Stimulated activated CD4-positive, alpha-beta T cell treated with anti-CD3 and anti-CD28 coated beads, Interleukin-4, amount 100 ng/mL, for 4 hours (primary cell): Measurements from ENCODE around the gene CAST.

Experiments used
- DNase-seq, 2 experiments: peaks; one replicate each; pipeline ENCODE4 v3.0.0-alpha.2; 2020

Gene CAST

DNA sequence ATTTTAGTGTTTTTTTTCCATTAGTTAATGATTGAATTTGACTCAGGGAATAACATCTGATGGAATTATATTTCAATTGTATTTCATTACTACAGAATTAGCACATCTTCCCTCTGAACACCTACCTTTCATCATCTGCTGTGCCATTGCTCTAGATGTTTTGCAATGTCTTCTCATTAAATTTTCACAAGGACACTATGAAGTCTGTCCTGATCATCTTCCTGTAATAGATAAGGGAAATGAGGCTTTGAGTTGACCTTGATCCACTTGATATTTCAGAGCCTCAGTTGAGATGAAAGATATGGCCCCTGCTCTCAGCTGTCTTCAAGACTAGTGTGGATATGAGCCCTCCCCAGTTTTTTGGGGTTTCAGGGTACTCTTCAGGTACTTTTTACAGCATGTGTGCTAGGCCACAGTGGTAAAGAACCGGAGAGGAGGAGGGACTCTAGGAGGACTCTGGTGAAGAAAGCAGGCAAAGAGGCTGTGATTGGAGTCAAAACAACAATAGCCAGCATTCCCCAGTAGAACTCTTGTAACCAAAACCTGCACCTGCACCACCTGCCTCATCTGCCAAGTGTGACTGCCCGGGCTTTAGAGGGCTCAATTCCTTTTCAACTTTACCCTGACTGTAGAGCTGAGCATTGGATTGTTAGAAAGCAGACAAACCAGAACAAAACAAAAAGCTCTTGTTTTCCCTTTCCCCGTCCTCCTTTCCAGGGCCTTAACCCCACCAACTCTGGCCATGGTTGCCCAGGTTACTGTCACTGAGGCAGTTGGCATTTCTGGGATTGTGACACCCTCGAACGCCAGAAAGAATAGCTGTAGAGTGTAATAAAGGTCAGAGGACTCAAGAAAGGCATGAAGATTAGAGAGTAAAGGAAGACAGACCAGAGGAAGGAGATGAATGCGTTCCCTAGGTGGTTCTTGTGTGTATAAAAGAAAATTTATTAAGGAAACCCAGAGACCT lies 89.3 kb downstream of the CAST start:
- DNase-seq, result no peak

DNA sequence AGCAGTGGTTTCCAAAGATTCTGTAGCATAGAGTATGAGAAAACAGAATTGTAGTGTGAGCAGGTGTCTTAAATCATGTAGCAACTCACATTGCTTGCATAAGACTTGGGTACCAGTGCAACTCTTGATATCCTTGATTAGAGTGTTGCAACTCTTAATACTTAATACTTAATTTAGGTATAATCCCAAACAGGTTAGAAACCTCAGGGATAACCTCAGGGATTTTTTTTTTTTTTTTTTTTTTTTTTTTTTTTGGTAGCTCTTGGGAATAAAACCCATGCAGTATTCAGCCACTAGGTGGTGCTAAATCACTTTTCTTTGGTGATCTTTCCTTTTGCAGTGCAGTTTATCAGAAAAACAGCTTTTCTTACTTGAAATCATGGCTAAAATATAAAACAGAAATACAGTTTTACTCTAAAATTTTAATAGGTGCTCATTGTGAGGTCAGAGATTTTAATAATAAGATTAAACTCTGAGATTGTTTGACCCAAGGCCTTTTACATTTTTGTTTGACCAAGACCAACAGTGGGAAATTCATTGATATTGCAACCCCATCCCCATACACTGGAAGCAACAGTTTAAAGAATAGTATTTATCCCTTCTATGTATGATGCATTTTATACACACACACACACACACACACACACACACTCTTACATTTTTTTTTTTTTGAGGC lies 90.3 kb downstream of the CAST start:
- DNase-seq, result no peak

DNA sequence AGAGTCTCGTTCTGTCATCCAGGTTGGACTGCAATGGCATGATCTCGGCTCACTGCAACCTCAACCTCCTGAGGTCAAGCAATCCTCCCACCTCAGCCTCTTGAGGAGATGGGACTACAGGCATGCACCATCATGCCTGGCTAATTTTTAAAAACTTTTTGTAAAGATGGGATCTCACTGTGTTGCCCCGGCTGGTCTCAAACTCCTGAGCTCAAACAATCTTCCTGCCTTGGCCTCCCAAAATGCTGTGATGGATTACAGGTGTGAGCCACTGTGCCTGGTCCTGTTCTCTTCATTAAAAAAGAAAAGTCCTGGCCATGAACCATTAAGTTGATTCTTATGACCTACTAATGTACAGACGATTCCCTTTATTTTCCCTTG lies 90.8 kb downstream of the CAST start:
- no peak for DNase-seq

DNA sequence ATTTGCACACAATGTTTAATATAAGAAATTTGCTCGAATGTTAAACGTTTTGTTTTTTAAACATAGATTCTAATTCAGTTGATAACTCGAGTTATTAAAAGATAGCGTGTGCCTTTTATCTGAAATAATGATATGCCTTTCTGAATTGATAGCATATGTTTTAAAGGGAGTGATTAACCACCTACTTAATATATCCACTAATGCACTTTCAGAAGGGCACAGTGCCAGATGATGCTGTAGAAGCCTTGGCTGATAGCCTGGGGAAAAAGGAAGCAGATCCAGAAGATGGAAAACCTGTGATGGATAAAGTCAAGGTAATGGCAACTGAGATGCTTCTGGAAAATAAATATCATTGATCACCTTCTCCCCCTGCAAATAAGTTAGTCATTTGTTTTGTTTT lies 91.7 kb downstream of the CAST start:
- DNase-seq, result no peak

DNA sequence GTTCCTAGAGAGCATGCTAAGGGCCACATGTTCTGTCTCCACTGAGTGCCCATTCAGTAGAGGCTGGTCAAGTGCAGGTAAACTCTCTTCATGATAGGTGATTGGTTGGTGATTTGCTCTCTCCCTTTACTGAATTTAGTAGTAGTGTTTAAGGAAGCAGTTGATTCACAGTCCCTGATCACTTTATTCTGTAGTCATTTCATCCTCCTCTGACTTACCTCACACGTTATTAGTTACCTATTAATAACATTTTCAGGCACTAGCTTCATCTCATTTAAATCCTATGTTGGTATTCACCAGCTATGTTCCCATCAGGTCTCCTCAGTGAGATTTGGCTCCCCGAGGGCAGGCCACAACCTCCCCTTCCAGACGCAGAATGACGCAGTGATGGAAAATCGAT lies 93.7 kb downstream of the CAST start:
- DNase-seq, result no peak

DNA sequence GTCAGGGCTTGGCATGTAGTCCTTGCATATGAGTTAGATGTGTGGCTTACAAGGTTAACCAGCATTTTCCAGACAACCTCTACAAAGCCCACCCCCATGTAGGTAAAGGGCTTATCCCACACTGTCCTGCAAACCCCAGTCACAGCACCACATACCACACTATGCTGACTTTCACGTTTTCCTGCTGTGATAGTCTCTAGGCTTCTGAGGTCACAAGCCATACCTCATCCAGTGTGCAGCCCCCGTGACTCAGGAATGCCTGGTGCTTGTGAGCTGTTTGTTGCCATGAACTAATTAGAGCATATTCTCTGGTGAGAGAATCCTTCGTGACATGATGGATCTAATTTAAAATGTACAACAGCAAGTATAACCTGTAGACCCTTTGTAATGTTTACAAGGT lies 94.8 kb downstream of the CAST start:
- DNase-seq, result no peak

DNA sequence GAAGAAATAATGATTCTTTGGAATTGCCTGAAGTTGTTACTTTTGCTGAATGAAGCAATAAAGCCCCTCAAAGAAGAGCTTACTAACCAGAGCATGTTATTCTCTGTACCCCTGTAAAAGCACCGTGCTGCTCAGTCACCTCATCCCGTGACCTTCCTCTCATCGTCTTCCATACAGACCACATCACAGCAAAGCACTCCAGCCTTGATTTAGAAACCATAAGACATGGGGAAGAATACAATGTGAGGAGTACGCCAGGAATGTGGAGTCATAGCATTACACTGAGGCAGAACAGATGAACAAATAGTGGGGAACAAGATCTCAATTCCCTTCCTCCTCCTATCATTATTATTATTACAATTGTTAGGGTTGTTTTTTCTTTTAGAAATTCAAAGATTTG lies 96.4 kb downstream of the CAST start:
- DNase-seq, result no peak

DNA sequence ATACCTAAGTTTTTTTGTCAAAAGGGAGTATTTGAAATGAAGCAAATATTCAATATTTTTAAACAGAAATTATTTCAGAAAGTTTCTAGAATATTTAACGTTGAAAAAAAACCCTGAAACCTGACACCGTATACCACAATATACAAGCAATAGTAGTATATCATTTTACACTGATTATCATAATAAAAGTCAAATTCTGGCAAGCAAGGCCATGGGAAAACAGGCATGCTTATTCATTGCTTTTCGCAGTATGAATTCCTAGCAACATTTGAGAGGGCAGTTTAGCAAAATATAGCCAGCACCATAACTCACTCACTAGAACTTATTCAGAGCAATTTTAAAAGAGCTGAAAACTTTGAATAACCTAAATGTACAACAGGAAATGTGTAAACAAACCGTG lies 99.4 kb downstream of the CAST start:
- DNase-seq, result no peak

DNA sequence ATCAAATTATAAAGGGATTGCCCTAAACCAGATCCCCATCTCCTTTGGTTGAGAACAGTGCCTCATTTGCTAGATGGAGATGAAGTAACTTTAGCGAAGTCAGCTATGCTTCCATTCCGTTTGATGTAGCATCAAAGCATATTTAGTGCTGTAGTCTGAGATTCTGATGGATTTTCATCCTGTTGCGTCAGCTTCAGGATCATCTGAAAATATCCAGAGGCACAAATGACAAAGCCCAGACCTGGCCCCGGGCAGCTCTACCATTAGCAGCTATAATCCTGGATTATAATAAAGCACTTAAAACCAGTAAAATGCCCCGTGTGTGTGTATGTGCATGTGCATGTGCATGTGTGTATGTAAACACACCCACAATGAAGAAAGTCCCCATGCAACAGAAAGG lies 100.8 kb downstream of the CAST start:
- no peak for DNase-seq

DNA sequence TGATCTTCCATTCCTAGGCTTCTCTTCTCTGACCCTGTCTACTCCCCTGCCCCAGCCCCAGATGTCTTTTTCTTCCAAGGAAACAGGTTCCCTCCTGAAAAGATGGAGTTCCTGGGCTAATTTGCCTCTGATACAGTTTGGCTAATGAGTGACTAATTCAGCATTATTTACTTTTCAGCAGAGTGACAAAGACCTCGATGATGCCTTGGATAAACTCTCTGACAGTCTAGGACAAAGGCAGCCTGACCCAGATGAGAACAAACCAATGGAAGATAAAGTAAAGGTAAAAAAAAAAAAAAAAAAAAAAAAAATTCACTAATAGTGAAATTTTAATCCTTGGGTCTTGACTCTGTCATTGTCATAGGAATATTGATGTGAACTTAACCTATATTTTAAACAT lies 102.9 kb downstream of the CAST start:
- no peak for DNase-seq

DNA sequence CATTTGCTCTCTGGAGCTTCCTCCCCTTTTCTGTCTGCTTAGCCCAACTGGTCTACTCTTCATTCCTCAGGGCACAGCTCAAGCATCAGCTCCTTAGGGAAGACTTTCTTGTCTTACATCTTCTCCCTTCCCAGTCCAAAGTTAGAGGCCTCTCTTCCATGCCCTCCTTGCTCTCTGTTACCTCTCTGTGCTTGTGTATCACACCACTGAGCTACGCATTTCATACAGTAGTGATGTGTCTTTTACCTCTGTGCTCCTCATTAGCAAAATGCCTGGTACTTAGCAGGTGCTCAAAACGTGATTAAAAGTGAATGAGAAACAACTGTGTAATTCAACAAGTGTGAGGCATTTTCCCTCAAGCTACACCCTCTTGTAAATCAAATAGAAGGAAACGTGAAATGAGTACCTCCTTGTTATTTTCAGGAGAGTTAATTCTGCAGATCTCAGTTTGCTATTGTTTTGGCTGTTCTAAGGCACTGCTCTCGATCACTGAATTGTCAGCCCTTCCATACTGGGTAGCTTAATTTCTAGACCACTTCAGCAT lies 106.6 kb downstream of the CAST start:
- no peak for DNase-seq

DNA sequence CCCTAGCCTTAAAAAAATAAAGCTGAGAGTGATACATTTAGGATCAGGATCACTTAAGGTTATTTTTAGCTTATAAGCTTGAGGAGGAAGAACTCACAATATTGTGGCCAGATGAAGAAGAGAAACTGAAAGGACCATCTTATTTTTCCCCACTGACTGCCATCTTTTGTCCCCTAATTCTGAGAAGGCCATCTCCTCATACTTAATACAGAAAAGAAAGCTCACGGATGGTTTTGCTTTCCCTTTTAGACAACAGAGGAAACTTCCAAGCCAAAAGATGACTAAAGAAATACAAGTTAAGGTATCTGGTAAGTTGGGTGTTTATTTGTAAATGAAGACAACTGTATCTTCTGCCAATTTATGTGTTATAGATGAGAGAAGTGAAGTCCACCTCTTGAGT lies 109.2 kb downstream of the CAST start:
- DNase-seq, result no peak

DNA sequence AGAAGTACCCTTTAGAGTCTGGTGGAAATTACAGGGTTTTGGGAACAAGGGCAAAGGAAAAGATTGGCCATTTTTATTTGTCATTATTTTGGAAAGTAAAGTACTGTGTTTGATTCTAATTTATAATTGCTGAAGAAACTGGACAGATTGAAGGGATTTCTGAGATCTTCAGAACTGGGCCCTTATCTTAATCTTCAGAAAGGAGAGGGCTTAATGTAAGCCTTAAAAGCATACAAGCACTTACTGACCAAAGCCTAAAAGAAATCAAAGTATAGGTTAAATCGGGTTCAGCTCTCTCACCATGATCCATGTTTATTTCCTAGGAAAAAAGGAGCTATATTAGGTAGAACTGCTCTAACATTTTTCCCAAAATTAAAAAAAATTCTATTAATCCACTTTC lies 109.9 kb downstream of the CAST start:
- no peak for DNase-seq

DNA sequence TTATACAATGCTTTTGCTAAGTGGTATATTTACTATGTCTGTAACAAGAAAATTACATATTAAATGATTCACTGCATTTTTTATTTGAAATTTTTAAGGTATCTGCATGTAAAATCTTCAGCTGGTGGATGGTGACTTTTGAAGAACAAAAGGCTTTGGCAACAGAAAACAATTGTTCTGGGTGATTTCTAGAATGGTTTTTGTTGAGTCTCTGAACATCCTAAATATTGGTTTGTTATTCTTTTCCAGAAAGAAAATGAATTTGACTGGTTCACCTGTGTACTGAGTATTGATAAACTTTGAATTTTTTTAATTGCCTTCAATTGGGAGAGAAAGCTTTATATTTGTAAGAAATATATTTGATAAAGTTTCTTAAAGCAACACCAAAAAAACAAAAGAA lies 110.4 kb downstream of the CAST start:
- no peak for DNase-seq

DNA sequence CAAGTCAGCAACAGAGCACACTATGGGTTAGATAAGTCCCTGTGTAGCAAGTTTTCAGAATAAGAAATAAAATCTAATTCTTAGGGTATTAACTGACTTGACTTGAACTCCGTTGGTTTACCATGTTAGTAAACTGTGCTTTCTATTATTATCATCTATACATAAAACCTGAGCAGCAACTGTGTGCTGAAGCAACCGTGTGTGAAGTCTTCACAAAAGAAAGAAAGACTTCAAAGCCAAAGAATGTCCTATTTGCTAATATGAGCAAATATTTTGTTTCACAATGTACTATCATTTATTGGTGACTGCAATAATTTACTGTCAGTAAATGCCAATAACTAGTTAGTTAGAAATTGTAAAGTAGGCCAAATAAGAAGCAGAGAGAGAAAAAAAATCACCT lies 112.9 kb downstream of the CAST start:
- no peak for DNase-seq

DNA sequence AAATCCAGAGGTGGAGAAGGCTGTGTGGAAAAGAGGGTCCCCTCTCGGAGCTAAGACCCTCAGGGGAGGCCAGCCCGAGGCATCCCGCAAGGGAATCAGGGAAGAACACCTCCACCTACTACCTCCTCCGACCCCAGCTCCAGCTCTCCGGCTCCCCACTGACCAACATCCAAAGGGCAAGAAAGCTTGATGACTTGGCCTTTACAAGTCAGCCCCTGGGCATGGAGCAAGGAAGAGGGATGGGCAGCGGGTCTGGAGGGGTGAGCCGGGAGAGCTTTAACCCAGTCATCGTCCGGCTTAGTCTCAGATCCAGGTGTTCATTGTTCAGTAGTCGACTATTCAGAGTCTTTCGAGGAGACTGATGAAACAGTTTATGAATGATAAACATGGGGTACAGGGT lies 113.5 kb downstream of the CAST start:
- DNase-seq, result no peak

DNA sequence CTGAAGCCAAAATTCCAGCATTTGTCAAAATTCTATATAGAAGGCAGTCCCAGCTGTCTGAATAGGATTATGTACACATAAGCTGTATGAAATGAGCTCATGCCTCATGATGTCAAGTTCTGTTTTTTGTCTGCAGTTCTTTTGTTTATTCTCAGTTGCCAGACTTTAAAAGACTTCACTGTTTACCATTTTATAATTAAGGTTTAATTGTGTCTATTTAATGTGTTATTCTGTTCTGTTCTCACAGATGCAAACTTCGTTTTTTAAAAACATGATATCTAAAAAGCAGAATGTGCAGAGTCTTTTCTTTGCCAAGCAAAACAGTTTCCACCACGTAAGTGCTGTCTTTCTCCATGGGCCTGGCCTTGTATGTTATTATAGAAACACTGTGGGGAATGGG lies 114.4 kb downstream of the CAST start:
- no peak for DNase-seq

DNA sequence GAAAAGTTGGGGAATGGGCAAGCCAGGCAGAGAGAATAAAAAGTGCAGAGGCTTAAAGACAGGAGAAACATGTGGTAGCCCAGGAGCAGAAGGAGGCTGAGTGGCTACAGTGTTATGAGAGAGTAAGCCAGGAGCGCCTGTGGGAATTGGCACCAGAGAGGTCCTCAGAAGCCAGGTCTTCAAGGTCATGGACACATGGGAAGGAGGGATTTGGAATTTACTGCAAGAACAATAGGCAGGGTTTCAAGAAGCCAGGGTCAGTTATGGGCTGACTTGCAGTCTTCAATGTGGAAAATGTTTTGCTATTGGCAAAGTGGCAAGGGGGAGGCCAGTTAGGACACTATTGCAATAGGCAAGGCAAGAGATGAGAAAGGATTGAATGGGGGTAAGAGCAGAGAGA lies 116.2 kb downstream of the CAST start:
- DNase-seq, result no peak

DNA sequence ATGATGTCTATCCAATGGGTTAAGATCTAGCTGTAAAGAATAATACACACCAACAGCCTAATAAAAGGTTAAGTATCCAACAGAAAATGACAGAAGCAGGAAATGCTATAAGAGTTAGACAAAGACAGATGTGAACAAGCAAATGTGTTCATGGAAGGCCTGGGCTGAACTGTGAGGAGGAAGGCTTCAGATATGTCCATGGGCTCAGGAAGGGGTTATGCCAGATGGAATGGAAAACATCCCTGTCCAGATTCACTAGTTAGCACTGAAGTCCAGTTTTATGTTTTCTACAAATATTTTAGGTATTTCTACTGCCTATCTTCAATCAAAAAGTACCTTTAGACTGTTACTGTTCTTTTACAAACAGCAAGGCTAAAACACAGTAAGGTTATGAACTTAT lies 118.5 kb downstream of the CAST start:
- no peak for DNase-seq

DNA sequence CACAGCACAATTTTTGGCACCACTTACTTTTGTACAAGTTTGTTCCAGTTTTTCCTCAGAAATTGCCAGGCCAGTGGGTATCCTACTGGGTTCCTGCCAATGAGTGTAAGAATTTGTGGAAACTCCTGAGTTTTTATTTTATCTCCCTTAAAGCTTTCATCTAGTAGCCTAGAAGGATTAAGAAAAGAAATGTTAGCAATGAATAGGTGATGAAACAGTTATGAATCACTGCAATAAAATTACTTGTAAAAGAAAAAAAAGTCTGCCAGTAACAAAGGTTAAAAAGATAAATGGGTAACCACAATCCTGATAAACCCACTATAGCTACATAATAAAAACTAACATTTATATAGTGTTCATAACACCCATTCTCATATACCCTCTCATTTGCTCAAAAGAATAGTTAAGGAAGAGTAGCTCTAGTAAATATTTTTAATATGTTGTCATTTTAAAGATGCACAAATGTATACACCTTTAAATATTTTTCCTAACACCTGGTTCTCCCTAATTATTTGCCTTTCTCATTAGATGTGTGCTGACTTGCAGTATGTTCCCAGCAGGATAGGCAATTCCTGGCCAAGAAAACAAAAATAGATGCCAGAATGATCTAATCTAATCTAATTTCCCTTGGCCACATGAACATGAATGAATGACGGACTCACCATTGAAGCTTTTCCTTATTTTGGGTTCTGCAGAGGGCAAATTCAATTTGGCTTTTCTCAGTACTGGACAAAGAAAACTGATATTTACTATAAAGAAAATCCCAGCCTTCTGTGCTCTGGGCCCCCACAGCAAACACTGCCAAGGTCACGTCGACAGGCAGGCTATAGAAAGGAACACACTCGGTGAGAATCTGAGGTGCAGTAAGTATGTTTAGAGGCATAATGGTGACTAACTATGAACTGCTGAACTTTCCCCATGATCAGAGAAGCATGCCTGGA lies 119.1 kb downstream of the CAST start:
- no peak for DNase-seq

DNA sequence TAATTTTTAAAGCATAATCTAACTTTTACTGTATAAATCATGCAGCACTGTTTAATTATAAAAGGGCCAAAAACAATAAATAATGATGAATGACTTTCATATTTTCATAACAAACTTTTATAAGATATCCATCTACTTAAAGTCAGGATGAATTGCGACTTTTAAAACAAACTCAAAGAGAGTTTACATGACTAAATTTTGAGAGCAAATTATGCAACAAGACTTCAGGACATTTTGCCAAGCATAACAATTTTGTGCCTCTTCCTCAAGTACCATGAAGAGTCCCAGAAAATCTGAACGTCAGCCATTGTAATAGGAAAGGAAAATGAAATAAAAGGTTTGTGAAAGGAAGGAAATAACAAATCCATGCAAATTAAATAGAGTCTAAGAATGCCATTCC lies 121.2 kb downstream of the CAST start:
- DNase-seq, result no peak

DNA sequence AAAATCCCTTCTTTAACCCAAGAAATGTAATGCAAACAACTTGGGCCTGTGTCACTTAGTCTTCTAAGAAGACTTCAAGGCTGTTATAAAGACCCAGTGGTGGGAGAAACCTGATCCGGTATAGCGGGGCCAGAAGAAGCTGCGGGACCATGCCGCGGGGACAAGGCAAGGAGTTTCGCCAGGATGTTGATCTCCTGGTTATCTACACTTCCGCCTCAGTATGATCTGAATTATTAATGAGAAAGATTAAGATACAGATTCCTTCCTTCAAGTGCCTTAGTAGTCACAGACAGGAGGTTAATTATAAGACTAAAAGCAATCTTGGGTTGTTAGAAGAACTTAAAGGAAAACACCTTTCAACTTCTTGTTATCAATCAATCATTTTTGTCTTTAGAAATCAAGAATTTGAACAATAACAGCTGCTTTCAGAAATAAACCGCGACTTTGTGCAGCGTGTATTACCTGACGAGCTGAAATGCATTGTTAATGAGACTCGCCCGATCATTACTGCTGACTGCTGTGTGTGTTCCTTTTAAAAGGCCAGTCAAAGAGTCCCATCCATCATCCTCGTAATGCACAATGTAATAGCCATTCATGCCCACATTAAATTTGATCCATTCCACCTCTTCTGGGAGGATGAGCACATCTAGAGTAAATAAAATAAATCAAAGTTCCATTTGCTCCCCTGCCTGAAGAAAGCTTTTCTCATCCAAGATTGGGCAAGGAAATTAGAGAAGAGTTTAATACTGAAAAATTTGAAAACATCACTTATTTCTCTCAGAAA lies 123.3 kb downstream of the CAST start:
- DNase-seq, result no peak
